ENCODE data around the gene FRMD7.

GRCh38 chrX:132101206-132101605, 26.6 kb downstream of the FRMD7 start:
- TF ChIP-seq POLR2A (IDR thresholded peaks at IDR 0.05; ENCODE audit: low read length) (no peak), GATA1 (IDR thresholded peaks at IDR 0.05; ENCODE audit: low read depth, low read length) (no peak)
